Subcutaneous adipose tissue (tissue), 4 donors: ENCODE data around the gene ADAMTS12. TPM values are rescaled to one million over a fixed set of nuclear protein-coding genes. Genes with fewer than 3 reads are reported as not detected.

Experiments used
- CTCF ChIP-seq: fragments of 450-650 bp; IDR thresholded peaks from one replicate; pipeline ENCODE4 v1.5.1; 2016; ENCODE audit warnings: low read depth, mild to moderate bottlenecking, control low read depth, antibody characterized with exemption, moderate library complexity
- total RNA-seq, 4 donors: library from RNA; depleted of rRNA; stranded (reverse); fragments of >200 nt; gene quantifications; one replicate each; pipeline ENCODE4 v1.1.0, GENCODE V29; 2016

ADAMTS12 gene
- total RNA-seq, 4 donors from 2014 or later = 13.8 to 49.4 (median 20.2) TPM

GRCh38 chr5:33929925-33930690, 38.3 kb upstream of the ADAMTS12 start:
- TF ChIP-seq CTCF = no peak

- TF ChIP-seq CTCF = no peak
These were observed 36.5 kb upstream of the ADAMTS12 start for GRCh38 chr5:33928283-33928682.

DNA sequence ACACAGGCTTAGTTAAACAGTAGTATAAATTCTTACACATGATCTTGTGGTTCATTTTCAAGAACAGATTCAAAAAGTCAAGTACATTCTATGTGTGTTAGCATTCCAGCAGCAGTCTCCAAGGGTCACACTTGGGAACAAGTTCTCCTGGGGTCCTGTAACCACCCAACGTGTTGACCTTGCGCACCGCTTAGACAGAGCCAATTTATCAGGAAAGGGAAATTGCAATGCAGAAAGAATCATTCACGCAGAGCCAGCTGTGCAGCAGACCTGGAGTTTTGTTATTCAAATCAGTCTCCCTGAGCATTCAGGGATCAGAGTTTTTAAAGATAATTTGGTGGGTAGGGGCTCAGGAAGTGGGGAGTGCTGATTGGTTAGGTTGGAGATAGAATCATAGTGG, 35.9 kb upstream of the ADAMTS12 start:
- TF ChIP-seq CTCF = no peak

GRCh38 chr5:33925278-33925677, 33.5 kb upstream of the ADAMTS12 start:
- no peak for TF ChIP-seq CTCF

- no peak for TF ChIP-seq CTCF
These were observed 29.2 kb upstream of the ADAMTS12 start for GRCh38 chr5:33921002-33921401.

DNA sequence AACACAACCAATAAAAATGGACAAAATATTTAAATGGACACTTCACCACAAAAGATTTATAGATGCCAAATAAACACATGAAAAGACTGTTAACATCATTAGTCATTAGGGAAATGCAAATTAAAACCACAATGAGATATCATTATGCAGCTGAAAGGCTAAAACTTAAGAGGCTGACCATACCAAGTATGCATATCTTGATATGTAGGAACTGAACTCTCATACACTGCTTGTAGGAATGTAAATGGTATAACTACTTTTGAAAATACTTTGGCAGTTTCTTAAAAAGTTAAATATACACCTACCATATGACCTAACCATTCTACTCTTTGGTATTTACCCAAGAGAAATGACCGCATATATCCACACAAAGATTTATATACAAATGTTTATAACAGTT, 13.6 kb upstream of the ADAMTS12 start:
- no peak for TF ChIP-seq CTCF

DNA sequence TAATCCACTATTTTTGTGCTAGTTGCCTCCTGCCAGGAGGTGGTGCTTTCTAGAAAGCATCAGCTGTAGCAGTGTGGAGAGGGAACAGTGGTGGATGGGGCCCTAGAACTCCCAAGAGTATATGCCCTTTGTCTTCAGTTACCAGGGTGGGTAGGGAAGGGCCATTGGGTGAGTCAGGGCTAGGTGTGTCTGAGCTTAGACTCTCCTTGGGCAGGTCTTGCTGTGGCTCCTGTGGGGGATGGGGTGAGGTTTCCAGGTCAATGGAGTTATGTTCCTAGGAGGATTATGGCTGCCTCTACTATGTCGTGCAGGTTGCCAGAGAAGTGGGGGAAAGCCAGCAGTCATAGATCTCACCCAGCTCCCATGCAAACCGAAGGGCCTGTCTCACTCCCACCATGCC, 11.3 kb upstream of the ADAMTS12 start:
- TF ChIP-seq CTCF = no peak
